IMR-90 (cell line): ENCODE data around the gene DOK3. TPM values are rescaled to one million over a fixed set of nuclear protein-coding genes. Genes with fewer than 3 reads are reported as not detected.

Experiments
- ATAC-seq: fragments of 200-7000 bp; cut with Tn5 transposase; 2 replicates; pipeline ENCODE4 v1.9.1; 2020; ENCODE audit warnings: low read depth, mild to moderate bottlenecking, moderate library complexity
- BruUV-seq: library from RNA; stranded (reverse); fragments of 400-500 nt; replicated peaks from 2 replicates; lab custom pipeline; 2021; lab: Mats Ljungman, UMichigan
- CTCF ChIA-PET: fragments of 300-600 bp; formaldehyde crosslinking; extraction: SDS; loops from one replicate; lab custom pipeline; 2021; ENCODE audit warnings: antibody characterized with exemption; lab: Yijun Ruan, JAX
- POLR2A ChIA-PET: fragments of 300-600 bp; sonication (Branson Sonifier 250); formaldehyde crosslinking; loops from one replicate; lab custom pipeline; 2022; ENCODE audit warnings: antibody characterized with exemption; ENCODE audit not compliant: unreplicated experiment; lab: Charles Lee
- DNase-seq: peaks from one replicate; pipeline ENCODE4 v3.0.0; 2013
- H2AFZ ChIP-seq: replicated peaks from 2 replicates; pipeline ENCODE3; 2013; ENCODE audit warnings: low read length, mild to moderate bottlenecking; ENCODE audit not compliant: poor library complexity
- H2AK5ac ChIP-seq: 2 replicates; pipeline ENCODE4 v1.6.1; 2013; ENCODE audit warnings: low read depth, low read length, inconsistent platforms
- H2AK9ac ChIP-seq: replicated peaks from 2 replicates; pipeline ENCODE3; 2013; ENCODE audit warnings: mild to moderate bottlenecking, low read depth, low read length, moderate library complexity; ENCODE audit not compliant: poor library complexity
- H2BK120ac ChIP-seq: 2 replicates; pipeline ENCODE4 v1.6.1; 2013; ENCODE audit warnings: low read depth, low read length, inconsistent platforms
- H2BK15ac ChIP-seq: 3 replicates; pipeline ENCODE4 v1.6.1; 2013; ENCODE audit warnings: low read depth, low read length, inconsistent platforms
- H2BK20ac ChIP-seq: 2 replicates; pipeline ENCODE4 v1.6.1; 2013; ENCODE audit warnings: low read depth, mild to moderate bottlenecking, inconsistent platforms, low read length, moderate library complexity
- H2BK5ac ChIP-seq: 2 replicates; pipeline ENCODE4 v1.6.1; 2013; ENCODE audit warnings: mild to moderate bottlenecking, low read depth, low read length, inconsistent platforms; ENCODE audit not compliant: poor library complexity, severe bottlenecking
- H3K14ac ChIP-seq: replicated peaks from 2 replicates; pipeline ENCODE4 v1.6.1; 2013; ENCODE audit warnings: low read depth, low read length, inconsistent platforms
- H3K18ac ChIP-seq: 2 replicates; pipeline ENCODE4 v1.6.1; 2013; ENCODE audit warnings: low read depth, low read length, control low read depth
- H3K23ac ChIP-seq: 2 replicates; pipeline ENCODE4 v1.6.1; 2013; ENCODE audit warnings: low read depth, low read length, inconsistent platforms
- H3K27ac ChIP-seq: 2 replicates; pipeline ENCODE4 v1.5.1; 2013; ENCODE audit warnings: mild to moderate bottlenecking, control low read depth, low read length; ENCODE audit not compliant: insufficient read depth
- H3K27me3 ChIP-seq: 2 replicates; pipeline ENCODE4 v1.6.1; 2013; ENCODE audit warnings: low read length; ENCODE audit not compliant: control insufficient read depth, insufficient read depth
- H3K36me3 ChIP-seq: 2 replicates; pipeline ENCODE4 v1.6.1; 2013; ENCODE audit warnings: low read length, mixed read lengths; ENCODE audit not compliant: control insufficient read depth, insufficient read depth
- H3K4ac ChIP-seq: 2 replicates; pipeline ENCODE4 v1.6.1; 2013; ENCODE audit warnings: low read depth, low read length, inconsistent platforms
- H3K4me1 ChIP-seq: 2 replicates; pipeline ENCODE4 v1.6.1; 2013; ENCODE audit warnings: low read length, mixed read lengths; ENCODE audit not compliant: control insufficient read depth, insufficient read depth
- H3K4me2 ChIP-seq: 2 replicates; pipeline ENCODE4 v1.6.1; 2013; ENCODE audit warnings: low read depth, mild to moderate bottlenecking, control low read depth, low read length, moderate library complexity
- H3K4me3 ChIP-seq: 2 replicates; pipeline ENCODE4 v1.5.1; 2013; ENCODE audit warnings: low read depth, mild to moderate bottlenecking, control low read depth, low read length, moderate library complexity; ENCODE audit not compliant: insufficient read depth
- H3K56ac ChIP-seq: 2 replicates; pipeline ENCODE4 v1.6.1; 2013; ENCODE audit warnings: low read length, inconsistent platforms; ENCODE audit not compliant: insufficient read depth; ENCODE audit errors: extremely low read depth
- H3K79me1 ChIP-seq, 2 experiments: 2 replicates each; pipeline ENCODE4 v1.6.1; 2013; ENCODE audit warnings: low read length in 2 of 2, inconsistent platforms in 1 of 2, low read depth in 1 of 2
- H3K9ac ChIP-seq: 2 replicates; pipeline ENCODE4 v1.6.1; 2013; ENCODE audit warnings: low read depth, low read length, control low read depth
- H3K9me1 ChIP-seq: 2 replicates; pipeline ENCODE4 v1.6.1; 2013; ENCODE audit warnings: low read length, inconsistent platforms; ENCODE audit not compliant: insufficient read depth
- H3K9me3 ChIP-seq: 2 replicates; pipeline ENCODE4 v1.6.1; 2013; ENCODE audit warnings: low read length; ENCODE audit not compliant: control insufficient read depth, insufficient read depth
- H4K20me1 ChIP-seq: 2 replicates; pipeline ENCODE4 v1.6.1; 2013; ENCODE audit warnings: low read length, inconsistent platforms; ENCODE audit not compliant: insufficient read depth
- H4K5ac ChIP-seq: 2 replicates; pipeline ENCODE4 v1.6.1; 2013; ENCODE audit warnings: mild to moderate bottlenecking, low read depth, low read length, control low read depth
- H4K8ac ChIP-seq, 2 experiments: 2 replicates each; pipeline ENCODE4 v1.6.1; 2013; ENCODE audit warnings: low read depth in 2 of 2, low read length in 2 of 2, control low read depth in 1 of 2, inconsistent platforms in 1 of 2
- H4K91ac ChIP-seq: 2 replicates; pipeline ENCODE4 v1.6.1; 2013; ENCODE audit warnings: low read depth, low read length, inconsistent platforms; ENCODE audit not compliant: insufficient read depth
- CHD1 ChIP-seq: IDR thresholded peaks from 2 replicates; pipeline ENCODE4 v1.6.1; 2012; ENCODE audit warnings: low read depth, low read length, improper control_type of control experiment
- FOS ChIP-seq: fragments of 150-350 bp; IDR thresholded peaks from 2 replicates; pipeline ENCODE4 v1.6.1; 2016; ENCODE audit warnings: low read depth, low read length
- MAZ ChIP-seq: IDR thresholded peaks from 2 replicates; pipeline ENCODE4 v1.6.1; 2012; ENCODE audit warnings: low read depth, mild to moderate bottlenecking, low read length, improper control_type of control experiment, moderate library complexity, borderline replicate concordance
- MXI1 ChIP-seq: IDR thresholded peaks from 2 replicates; pipeline ENCODE4 v1.6.1; 2012; ENCODE audit warnings: low read depth, mild to moderate bottlenecking, low read length, moderate library complexity, borderline replicate concordance
- NFE2L2 ChIP-seq: fragments of 150-350 bp; IDR thresholded peaks from 2 replicates; pipeline ENCODE4 v1.6.1; 2016; ENCODE audit warnings: low read depth, mild to moderate bottlenecking, low read length
- POLR2A ChIP-seq: IDR thresholded peaks from 2 replicates; pipeline ENCODE4 v1.6.1; 2012; ENCODE audit warnings: mild to moderate bottlenecking, low read depth, low read length
- RCOR1 ChIP-seq: IDR thresholded peaks from 2 replicates; pipeline ENCODE4 v1.6.1; 2012; ENCODE audit warnings: mild to moderate bottlenecking, low read length, improper control_type of control experiment; ENCODE audit not compliant: insufficient replicate concordance
- RFX5 ChIP-seq: IDR thresholded peaks from 2 replicates; pipeline ENCODE4 v1.8.0; 2012; ENCODE audit warnings: low read depth, mild to moderate bottlenecking, low read length, moderate library complexity
- SMC3 ChIP-seq: fragments of 150-350 bp; IDR thresholded peaks from 2 replicates; pipeline ENCODE4 v1.6.1; 2016; ENCODE audit warnings: low read depth, mild to moderate bottlenecking, antibody characterized with exemption, low read length, moderate library complexity
- USF2 ChIP-seq: fragments of 150-350 bp; IDR thresholded peaks from 2 replicates; pipeline ENCODE4 v1.6.1; 2017; ENCODE audit warnings: mild to moderate bottlenecking, antibody characterized with exemption, low read length, low read depth
- WGBS, 2 experiments: methylation state at CpG; one replicate each; pipeline versions ENCODE4 v1.1.5 to v1.1.7; 2013; ENCODE audit warnings: missing lambda C conversion rate in 2 of 2; ENCODE audit not compliant: insufficient read length in 1 of 2; ENCODE audit errors: extremely low coverage in 2 of 2; 5-methylcytosine and 5-hydroxymethylcytosine counted together
- dilution Hi-C: fragments of 300-500 bp; cut with HindIII; formaldehyde crosslinking; loops from one replicate; pipeline ENCODE4 v1.14.3; 2018; ENCODE audit warnings: low sequenced_read_pairs; ENCODE audit not compliant: unreplicated experiment
- in situ Hi-C: fragments of 300-500 bp; cut with MboI; formaldehyde crosslinking; loops from 3 replicates; pipeline ENCODE4 v1.14.3; 2019; ENCODE audit warnings: low sequenced_read_pairs, inconsistent platforms, mixed read lengths
- intact Hi-C: fragments of 100-400 bp; cut with micrococcal nuclease; formaldehyde crosslinking; loops from 2 replicates; pipeline ENCODE4 v1.10.0; 2022
- polyA plus RNA-seq, 3 experiments: library from polyadenylated mRNA; depleted of rRNA; stranded (reverse); fragments of >200 nt; gene quantifications; 2 replicates each; pipeline ENCODE4 v1.2.3, GENCODE V29; 2012; ENCODE audit warnings: low replicate concordance in 1 of 3
- total RNA-seq: library from RNA; depleted of rRNA; stranded (reverse); fragments of >200 nt; gene quantifications from 2 replicates; pipeline ENCODE4 v1.2.3, GENCODE V29; 2012

Gene DOK3
- total and polyA plus RNA-seq, 2 of the 4 experiments (the other 2 are of a cell fraction) = 0.54 to 3.9 TPM

- H3K79me1 ChIP-seq = peaks cover 12 to 29% of the 10 kb centered on the region in 2 experiments
- no peak overlapping the region for H2BK5ac ChIP-seq
- peaks cover 3% of the 10 kb centered on the region; the same call in 1 of the 2 replicates for H3K9me1 ChIP-seq
- ATAC-seq (no peak), DNase-seq (no peak)
- ChIA-PET CTCF (interaction anchor here (0.6 to 1.5 kb wide), 3 partner anchors 24 to 402 kb away, joined by 3 to 6 read pairs (median 3); no protein-coding TSS in a partner anchor), POLR2A (interaction anchor here (0.6 kb wide), 1 partner anchor 153 kb away, joined by 3 read pairs; no protein-coding TSS in a partner anchor)
- no peak overlapping the region for H2AFZ ChIP-seq
- no peak overlapping the region for H2AK9ac ChIP-seq
- H3K36me3 ChIP-seq = peaks cover 14% of the 10 kb centered on the region
- dilution Hi-C loops = no loop called here
- no TSS peak for BruUV-seq
- peaks cover 22% of the 10 kb centered on the region for H4K20me1 ChIP-seq
- H2AK5ac ChIP-seq = no peak overlapping the region
- H4K5ac ChIP-seq = no peak overlapping the region
- H3K4me3 ChIP-seq = no peak overlapping the region
- H3K9ac ChIP-seq = no peak overlapping the region
- peaks cover 23% of the 10 kb centered on the region for H3K4me1 ChIP-seq
- no peaks in the 10 kb centered on the region for H3K9me3 ChIP-seq
- WGBS, 2 experiments = 94% methylated on average over 2 of the region's 6 CpGs; no CpG with 5 or more reads in 1 of the 2 experiments
- no peak overlapping the region for H3K27ac ChIP-seq
- H4K91ac ChIP-seq = no peak overlapping the region
- no peak overlapping the region for H2BK120ac ChIP-seq
- H3K4ac ChIP-seq = no peak overlapping the region
- H2BK20ac ChIP-seq = no peak overlapping the region
- H3K27me3 ChIP-seq = no peaks in the 10 kb centered on the region
- H3K56ac ChIP-seq = no peak overlapping the region
- in situ Hi-C loops = no loop called here
- no peak overlapping the region for H2BK15ac ChIP-seq
- no peak overlapping the region for H3K23ac ChIP-seq
- H3K18ac ChIP-seq = no peak overlapping the region
- H4K8ac ChIP-seq = no peak overlapping the region
- TF ChIP-seq FOS (no peak), CHD1 (no peak), MAZ (no peak), POLR2A (no peak), RCOR1 (no peak), SMC3 (no peak), RFX5 (no peak), MXI1 (no peak), NFE2L2 (no peak), USF2 (no peak)
- no peak overlapping the region for H3K4me2 ChIP-seq
- H3K14ac ChIP-seq = no peak overlapping the region
- intact Hi-C loops = loop anchor here (1.0 to 2.0 kb wide), 5 partner anchors 45 to 385 kb away; partner anchors contain the start of gene MXD3
These were observed 9.8 kb downstream of the DOK3 start for GRCh38 chr5:177499842-177500241.
